Transverse colon (tissue), 4 donors: ENCODE results near the gene ARHGAP6.

Experiments used
- CTCF ChIP-seq, 5 experiments: fragments of 200-600 bp in 3 of 5; fragments of 450-650 bp in 2 of 5; sonication (generic) in 3 of 5; IDR thresholded peaks; 1 replicate in 2 of 5; 2 replicates in 3 of 5; pipeline ENCODE4 v1.5.1; 2016 to 2017; ENCODE audit warnings: antibody characterized with exemption in 5 of 5, inconsistent platforms in 3 of 5, mild to moderate bottlenecking in 2 of 5, moderate library complexity in 1 of 5
- POLR2A ChIP-seq: fragments of 450-650 bp; IDR thresholded peaks from one replicate; pipeline ENCODE4 v1.6.1; 2016; ENCODE audit warnings: antibody characterized with exemption, mild to moderate bottlenecking, moderate library complexity
- POLR2AphosphoS5 ChIP-seq, 3 donors: sonication (generic); formaldehyde crosslinking; IDR thresholded peaks; one replicate each; pipeline ENCODE4 v1.6.1; 2016; ENCODE audit warnings: antibody characterized with exemption in 3 of 3

- no peak for TF ChIP-seq POLR2A
- TF ChIP-seq CTCF (IDR thresholded peaks at IDR 0.05) = no peak
- TF ChIP-seq POLR2AphosphoS5 (IDR thresholded peaks at IDR 0.05) = no peak
These were observed 39.4 kb downstream of the ARHGAP6 start for GRCh38 chrX:11626351-11626750.
